GM19467 (cell line): Measurements from ENCODE around the gene IDUA.
"Not testable (repeated sequence)": the region's sequence is repeated elsewhere in the genome, so short reads cannot be mapped to it uniquely, and the experiment has no call there.

Experiments
- ATAC-seq: cut with Tn5 transposase; IDR thresholded peaks from one replicate; pipeline ENCODE4 v1.9.1; 2021; ENCODE audit warnings: mild to moderate bottlenecking, moderate library complexity; ENCODE audit not compliant: unreplicated experiment

Gene IDUA

GRCh38 chr4:999240-999863 lies 12.5 kb downstream of the IDUA start:
- not testable (repeated sequence) for ATAC-seq

- no peak for ATAC-seq
These were observed 13.1 kb downstream of the IDUA start for GRCh38 chr4:999882-1000425.

GRCh38 chr4:1000686-1001260 lies 13.9 kb downstream of the IDUA start:
- ATAC-seq: no peak

GRCh38 chr4:1001561-1002130 lies 14.8 kb downstream of the IDUA start:
- no peak for ATAC-seq

- ATAC-seq: no peak
These were observed 15.3 kb downstream of the IDUA start for GRCh38 chr4:1002131-1002630.

GRCh38 chr4:1002631-1003251 lies 15.9 kb downstream of the IDUA start:
- ATAC-seq: no peak

- no peak for ATAC-seq
These were observed 16.6 kb downstream of the IDUA start for GRCh38 chr4:1003271-1004070.

GRCh38 chr4:1004071-1004418 lies 17.2 kb downstream of the IDUA start:
- no peak for ATAC-seq

GRCh38 chr4:1004557-1005485 lies 18.0 kb downstream of the IDUA start:
- no peak for ATAC-seq

GRCh38 chr4:1006856-1007255 lies 20.0 kb downstream of the IDUA start:
- ATAC-seq: no peak

- ATAC-seq: no peak
These were observed 22.1 kb downstream of the IDUA start for GRCh38 chr4:1008840-1009541.

GRCh38 chr4:1009542-1010394 lies 22.9 kb downstream of the IDUA start:
- ATAC-seq: peak; percentile 36

GRCh38 chr4:1010395-1011021 lies 23.7 kb downstream of the IDUA start:
- peak; percentile 15 for ATAC-seq

- ATAC-seq: peak; percentile 32
These were observed 24.3 kb downstream of the IDUA start, which contains the start of gene FGFRL1 for GRCh38 chr4:1011022-1011665. Gene FGFRL1 (plus strand): TSS chr4:1011626. CDS start chr4:1012486, 860 bp downstream.

GRCh38 chr4:1011666-1012033 lies 24.8 kb downstream of the IDUA start:
- ATAC-seq: no peak

- no peak for ATAC-seq
These were observed 25.3 kb downstream of the IDUA start for GRCh38 chr4:1012034-1012739.
